NB4 (cell line): ENCODE results near the gene RNF220.

Source experiments
- DNase-seq: peaks from one replicate; pipeline ENCODE4 v3.0.0; 2010; ENCODE audit warnings: low read depth
- H3K4me3 ChIP-seq: one replicate; pipeline ENCODE4 v1.5.1; 2011; ENCODE audit warnings: mild to moderate bottlenecking, low read depth, low read length, moderate library complexity
- MYC ChIP-seq: IDR thresholded peaks from 2 replicates; pipeline ENCODE4 v1.6.1; 2011; ENCODE audit warnings: low read depth, low read length
- POLR2A ChIP-seq: IDR thresholded peaks from 2 replicates; pipeline ENCODE4 v1.6.1; 2011; ENCODE audit warnings: mild to moderate bottlenecking; ENCODE audit not compliant: insufficient read length; ENCODE audit errors: extremely low read depth
- TF ChIP-seq, protein P1 (sequence below): IDR thresholded peaks from 2 replicates; pipeline ENCODE4 v1.6.1; 2011; ENCODE audit warnings: low read depth, low read length
- TF ChIP-seq, protein P2 (sequence below): IDR thresholded peaks from one replicate; pipeline ENCODE4 v1.5.1; 2012; ENCODE audit warnings: low read depth, low read length

The RNF220 gene

DNA sequence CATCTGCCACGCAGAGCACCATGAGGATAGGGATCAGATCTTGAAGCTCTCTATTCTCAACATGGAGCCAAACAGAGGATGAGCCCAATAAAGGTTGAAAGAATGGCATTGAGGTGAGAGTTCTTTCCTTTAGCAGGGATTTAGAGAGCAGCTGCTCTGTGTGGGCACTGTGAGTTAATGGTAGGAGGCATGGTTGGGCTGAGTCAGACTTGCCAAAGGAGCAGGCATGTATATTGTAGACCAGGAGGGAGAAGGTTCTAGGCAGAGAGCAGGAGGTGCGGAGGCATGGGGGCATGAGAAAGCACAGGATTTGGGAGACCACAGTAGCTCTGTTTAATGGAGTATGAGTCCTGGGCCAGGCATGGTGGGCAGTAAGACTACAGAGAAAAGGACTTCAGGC is 237.2 kb downstream of the RNF220 start:
- TF ChIP-seq, protein P1, sequence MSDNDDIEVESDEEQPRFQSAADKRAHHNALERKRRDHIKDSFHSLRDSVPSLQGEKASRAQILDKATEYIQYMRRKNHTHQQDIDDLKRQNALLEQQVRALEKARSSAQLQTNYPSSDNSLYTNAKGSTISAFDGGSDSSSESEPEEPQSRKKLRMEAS, result no peak
- TF ChIP-seq MYC, result no peak
- TF ChIP-seq, protein P2, sequence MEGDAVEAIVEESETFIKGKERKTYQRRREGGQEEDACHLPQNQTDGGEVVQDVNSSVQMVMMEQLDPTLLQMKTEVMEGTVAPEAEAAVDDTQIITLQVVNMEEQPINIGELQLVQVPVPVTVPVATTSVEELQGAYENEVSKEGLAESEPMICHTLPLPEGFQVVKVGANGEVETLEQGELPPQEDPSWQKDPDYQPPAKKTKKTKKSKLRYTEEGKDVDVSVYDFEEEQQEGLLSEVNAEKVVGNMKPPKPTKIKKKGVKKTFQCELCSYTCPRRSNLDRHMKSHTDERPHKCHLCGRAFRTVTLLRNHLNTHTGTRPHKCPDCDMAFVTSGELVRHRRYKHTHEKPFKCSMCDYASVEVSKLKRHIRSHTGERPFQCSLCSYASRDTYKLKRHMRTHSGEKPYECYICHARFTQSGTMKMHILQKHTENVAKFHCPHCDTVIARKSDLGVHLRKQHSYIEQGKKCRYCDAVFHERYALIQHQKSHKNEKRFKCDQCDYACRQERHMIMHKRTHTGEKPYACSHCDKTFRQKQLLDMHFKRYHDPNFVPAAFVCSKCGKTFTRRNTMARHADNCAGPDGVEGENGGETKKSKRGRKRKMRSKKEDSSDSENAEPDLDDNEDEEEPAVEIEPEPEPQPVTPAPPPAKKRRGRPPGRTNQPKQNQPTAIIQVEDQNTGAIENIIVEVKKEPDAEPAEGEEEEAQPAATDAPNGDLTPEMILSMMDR, result no peak
- H3K4me3 ChIP-seq, result no peak overlapping the region

DNA sequence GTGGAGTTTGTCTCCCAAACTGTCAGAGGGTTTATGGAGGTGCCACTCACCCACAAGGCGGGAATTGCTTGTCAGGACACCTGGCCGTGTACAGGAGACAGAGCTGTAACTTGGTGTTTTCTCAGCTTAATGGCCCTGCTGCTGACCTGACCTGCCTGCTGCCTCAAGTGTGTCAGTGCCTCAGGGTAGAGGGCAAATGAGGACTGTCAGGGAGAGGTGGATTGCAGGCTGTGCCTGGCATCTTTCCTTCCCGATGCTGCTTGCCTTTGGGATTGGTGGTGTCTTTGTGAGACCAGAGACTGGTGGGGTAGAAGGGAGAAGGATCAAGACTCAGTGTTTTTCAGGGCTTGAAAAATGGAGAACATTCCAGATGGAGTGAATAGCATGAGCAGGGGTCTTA is 237.9 kb downstream of the RNF220 start:
- DNase-seq, result no peak
- TF ChIP-seq, protein P1, result no peak
- no peak overlapping the region for H3K4me3 ChIP-seq

More for the DNA sequence above, 237.2 kb downstream of the RNF220 start:
- DNase-seq, result no peak

DNA sequence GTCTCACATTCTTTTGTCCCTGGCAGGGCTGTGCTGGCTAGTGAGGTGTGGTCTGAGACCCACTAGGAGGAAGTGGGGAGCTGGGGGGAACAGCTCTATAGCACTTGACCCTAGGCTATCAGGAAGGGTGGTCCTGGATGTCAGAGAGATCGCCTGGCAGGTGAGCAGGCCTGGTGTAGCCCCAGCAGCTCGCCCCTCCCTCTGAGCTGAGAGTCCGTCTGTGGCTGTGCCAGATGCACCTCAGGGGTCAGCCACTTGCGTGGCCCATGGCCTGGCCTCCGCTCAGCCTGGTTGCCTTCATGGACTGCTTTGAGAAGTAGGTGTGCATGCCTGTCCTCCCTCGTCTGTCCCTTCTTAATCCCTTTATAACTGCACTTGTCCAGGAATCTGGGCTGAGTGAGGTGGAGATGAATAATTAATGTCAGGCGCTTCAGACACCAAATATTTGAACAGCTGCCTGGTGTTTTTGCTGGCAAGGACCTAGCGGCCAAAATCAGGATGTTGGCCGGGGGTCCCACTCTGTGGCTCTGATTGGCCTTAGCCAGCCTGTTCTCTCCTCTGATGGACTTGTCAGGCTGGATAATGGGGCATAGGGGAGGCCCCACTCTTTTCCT is 238.8 kb downstream of the RNF220 start:
- no peak overlapping the region for H3K4me3 ChIP-seq
- TF ChIP-seq, protein P1, result no peak
- no peak for TF ChIP-seq POLR2A
- TF ChIP-seq MYC, result no peak
- TF ChIP-seq, protein P2, result no peak
- DNase-seq, result no peak

DNA sequence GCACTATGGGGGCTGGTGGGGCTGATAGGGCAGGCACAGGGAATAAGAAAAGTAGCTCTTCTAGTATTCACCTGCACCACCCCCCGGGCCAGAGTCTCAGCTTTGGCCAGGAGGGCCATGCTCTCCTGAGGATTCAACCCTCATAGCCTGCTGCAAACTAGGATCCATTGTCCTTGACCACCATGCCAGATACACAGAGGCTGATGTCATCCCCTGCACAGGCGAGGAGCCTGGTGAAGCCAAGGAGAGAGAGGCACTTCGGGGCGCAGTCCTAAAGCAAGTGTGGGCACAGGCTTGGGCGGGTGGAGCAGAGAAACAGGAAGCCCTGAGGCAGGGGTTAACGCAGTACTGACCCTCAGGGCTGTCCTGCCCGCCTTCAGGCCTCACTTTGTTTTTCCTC is 239.8 kb downstream of the RNF220 start:
- TF ChIP-seq MYC, result no peak
- H3K4me3 ChIP-seq, result no peak overlapping the region
- no peak for DNase-seq

DNA sequence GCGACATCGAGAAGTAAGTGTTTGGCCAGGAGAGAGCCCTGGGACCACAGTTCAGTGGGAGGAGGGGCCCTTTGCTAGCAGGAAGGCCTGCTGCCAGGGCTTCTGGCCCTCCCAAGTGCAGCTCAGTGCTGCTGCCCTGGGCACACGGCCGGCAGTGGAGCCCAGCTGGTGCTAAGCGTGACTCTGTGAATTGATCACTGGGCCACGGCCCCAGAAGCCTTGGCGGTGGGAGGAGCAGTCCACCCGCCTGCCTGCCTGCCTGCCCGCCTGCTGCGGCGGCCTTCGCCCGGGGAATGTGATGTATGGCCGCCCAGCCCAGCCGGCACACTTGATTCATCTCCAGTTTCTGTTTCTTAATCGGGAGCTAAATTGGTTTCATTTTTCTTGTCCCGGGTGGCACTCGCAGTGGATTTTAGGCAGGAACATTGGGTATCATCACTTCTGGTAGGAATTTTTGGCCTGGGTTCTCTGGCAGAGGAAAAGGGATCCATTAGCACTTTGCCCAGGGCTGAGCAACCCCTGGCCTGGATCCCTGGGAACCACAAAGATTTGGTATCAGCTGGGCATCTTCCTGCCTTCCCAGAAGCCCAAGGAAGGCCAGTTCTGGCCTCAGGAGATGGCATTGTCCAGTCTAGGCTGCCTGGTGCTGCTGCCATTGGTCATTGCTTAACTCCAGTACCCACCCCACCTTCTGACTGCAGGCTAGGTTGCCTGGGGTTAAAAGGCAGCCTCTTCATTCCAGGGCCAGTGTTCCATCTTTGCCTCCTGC is 240.6 kb downstream of the RNF220 start:
- no peak for DNase-seq

DNA sequence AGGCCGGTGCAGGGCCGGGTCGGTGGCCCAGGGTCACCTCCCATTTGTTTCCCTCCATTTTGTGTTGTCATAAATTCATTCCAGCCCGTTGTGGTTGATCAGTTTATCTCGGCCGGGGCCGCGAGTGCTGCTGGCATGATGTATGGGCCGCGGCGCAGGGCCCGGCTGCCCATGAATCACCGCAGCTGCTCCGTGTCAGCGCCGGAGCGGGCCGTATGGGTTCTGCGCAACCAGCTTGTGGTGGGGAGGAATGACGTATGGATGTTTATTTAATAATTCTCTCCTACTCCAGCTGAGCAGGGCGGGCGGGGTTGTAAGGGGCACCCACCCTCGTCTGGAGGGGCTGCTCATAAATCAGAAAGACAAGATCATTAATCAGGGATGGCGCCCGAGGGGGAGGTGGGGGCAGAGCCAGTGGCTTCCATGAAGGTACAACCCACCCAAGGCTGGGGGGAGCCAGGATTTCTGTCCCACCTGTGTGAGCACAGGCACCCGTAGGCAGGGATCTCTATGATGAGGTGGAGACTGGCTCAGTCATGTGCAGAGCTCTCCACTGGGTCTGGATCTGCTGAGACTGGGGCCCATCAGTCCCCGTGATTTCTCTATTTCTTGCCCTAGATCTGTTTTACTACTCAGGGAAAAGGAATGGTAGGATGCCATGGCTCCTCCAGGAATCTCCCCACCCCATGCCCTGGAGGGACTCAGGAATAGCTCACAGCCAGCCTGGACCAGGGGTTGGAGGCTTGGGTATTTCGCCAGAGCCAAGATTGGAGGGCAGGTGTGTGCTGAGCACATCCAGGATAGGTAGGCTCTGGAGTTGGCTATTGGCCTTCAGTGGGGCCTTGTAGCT is 241.4 kb downstream of the RNF220 start:
- no peak overlapping the region for H3K4me3 ChIP-seq
- DNase-seq, result no peak
- no peak for TF ChIP-seq POLR2A
- TF ChIP-seq, protein P2, result no peak
- TF ChIP-seq, protein P1, result no peak
- TF ChIP-seq MYC, result no peak

More for the DNA sequence above, 240.6 kb downstream of the RNF220 start:
- TF ChIP-seq MYC, result no peak
- no peak for TF ChIP-seq POLR2A
- TF ChIP-seq, protein P2, result no peak
- TF ChIP-seq, protein P1, result no peak
- no peak overlapping the region for H3K4me3 ChIP-seq
